Osteoblast (primary cell): ENCODE measurements around the gene IDE. TPM values are rescaled to one million over a fixed set of nuclear protein-coding genes. Genes with fewer than 3 reads are reported as not detected.
A peak's percentile ranks its signal among the peaks of the same experiment; 100 is the strongest.
"Not testable (repeated sequence)": the region's sequence is repeated elsewhere in the genome, so short reads cannot be mapped to it uniquely, and the experiment has no call there.

Experiments
- DNase-seq: peaks from one replicate; pipeline ENCODE4 v3.0.0; 2011; ENCODE audit warnings: low spot score, mixed read lengths; ENCODE audit not compliant: insufficient read length; ENCODE audit errors: missing footprints
- H2AFZ ChIP-seq: 2 replicates; pipeline ENCODE4 v1.6.0; 2011; ENCODE audit warnings: mild to moderate bottlenecking, low read length
- H3K27ac ChIP-seq: 2 replicates; pipeline ENCODE4 v1.5.1; 2011; ENCODE audit warnings: mild to moderate bottlenecking, low read depth, low read length, moderate library complexity
- H3K27me3 ChIP-seq: 2 replicates; pipeline ENCODE4 v1.6.0; 2012; ENCODE audit warnings: mild to moderate bottlenecking, control low read depth, inconsistent platforms, low read length, moderate library complexity; ENCODE audit not compliant: insufficient read depth
- H3K36me3 ChIP-seq: 2 replicates; pipeline ENCODE4 v1.5.1; 2011; ENCODE audit warnings: mild to moderate bottlenecking, low read length, control low read depth, moderate library complexity; ENCODE audit not compliant: insufficient read depth
- H3K4me1 ChIP-seq: 2 replicates; pipeline ENCODE4 v1.5.1; 2011; ENCODE audit warnings: mild to moderate bottlenecking, low read length, control low read depth, moderate library complexity; ENCODE audit not compliant: insufficient read depth
- H3K4me2 ChIP-seq: 2 replicates; pipeline ENCODE4 v1.6.0; 2011; ENCODE audit warnings: mild to moderate bottlenecking, low read length; ENCODE audit not compliant: insufficient read depth
- H3K4me3 ChIP-seq: fragments of 200-600 bp; sonication (generic); 3 replicates; pipeline ENCODE4 v1.5.1; 2012; ENCODE audit warnings: mild to moderate bottlenecking, low read length, inconsistent platforms; ENCODE audit not compliant: insufficient read depth
- H3K79me2 ChIP-seq: 2 replicates; pipeline ENCODE4 v1.6.0; 2012; ENCODE audit warnings: mild to moderate bottlenecking, low read length, control low read depth, inconsistent platforms; ENCODE audit not compliant: insufficient read depth
- H3K9me3 ChIP-seq: 2 replicates; pipeline ENCODE4 v1.5.1; 2011; ENCODE audit warnings: low read depth, low read length, control low read depth
- H4K20me1 ChIP-seq: 2 replicates; pipeline ENCODE4 v1.6.0; 2012; ENCODE audit warnings: mild to moderate bottlenecking, low read length, control low read depth; ENCODE audit not compliant: insufficient read depth
- total RNA-seq: library from RNA; depleted of rRNA; stranded (reverse); fragments of >200 nt; gene quantifications from 2 replicates; pipeline ENCODE4 v1.2.3, GENCODE V29; 2012
- TF ChIP-seq, protein P1 (sequence below): IDR thresholded peaks from 2 replicates; pipeline ENCODE4 v1.5.1; 2011; ENCODE audit warnings: mild to moderate bottlenecking, low read depth, low read length, moderate library complexity; ENCODE audit errors: extremely low read depth

Gene IDE
- total RNA-seq, 1 donor: 36.9 TPM

DNA sequence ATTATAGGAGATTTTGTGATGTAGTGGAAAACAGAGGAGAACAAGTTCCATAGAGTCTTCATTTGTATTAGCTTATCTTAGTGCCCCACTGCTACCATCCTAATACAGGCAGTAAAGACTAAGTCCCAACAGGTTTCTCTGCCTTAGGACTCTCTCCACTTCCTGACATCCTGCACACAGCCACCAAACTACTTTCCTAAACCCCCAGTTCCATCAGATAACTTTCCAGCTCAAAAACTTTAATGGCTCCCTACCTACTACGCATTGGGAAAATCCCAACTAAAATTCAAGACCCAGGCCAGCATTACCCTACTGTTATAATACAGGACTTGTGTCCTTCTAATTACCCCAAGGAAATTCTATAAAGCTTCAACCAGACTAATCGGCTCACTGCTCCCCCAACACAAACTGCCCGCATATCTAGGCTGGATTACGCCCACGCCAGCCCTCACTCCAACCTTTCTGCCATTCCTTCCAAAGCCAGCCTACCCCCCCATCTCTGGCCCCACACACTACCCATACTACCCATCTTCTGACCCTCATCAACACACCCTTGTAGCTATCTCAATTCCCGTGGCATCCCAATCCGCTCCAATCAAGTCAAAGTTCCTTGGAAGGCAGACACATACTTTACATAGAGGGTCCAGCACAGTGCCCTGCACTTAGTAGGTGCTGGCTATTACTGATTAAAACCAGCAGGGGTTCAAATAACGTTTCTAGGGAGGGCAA is 1.4 kb downstream of the IDE start:
- DNase-seq: no peak
- peaks cover 38% of the 10 kb centered on the region for H3K4me1 ChIP-seq
- H3K4me2 ChIP-seq: peak overlapping the region; percentile 93
- peak overlapping the region; percentile 79 for H2AFZ ChIP-seq
- H3K27me3 ChIP-seq: no peaks in the 10 kb centered on the region
- TF ChIP-seq, protein P1, sequence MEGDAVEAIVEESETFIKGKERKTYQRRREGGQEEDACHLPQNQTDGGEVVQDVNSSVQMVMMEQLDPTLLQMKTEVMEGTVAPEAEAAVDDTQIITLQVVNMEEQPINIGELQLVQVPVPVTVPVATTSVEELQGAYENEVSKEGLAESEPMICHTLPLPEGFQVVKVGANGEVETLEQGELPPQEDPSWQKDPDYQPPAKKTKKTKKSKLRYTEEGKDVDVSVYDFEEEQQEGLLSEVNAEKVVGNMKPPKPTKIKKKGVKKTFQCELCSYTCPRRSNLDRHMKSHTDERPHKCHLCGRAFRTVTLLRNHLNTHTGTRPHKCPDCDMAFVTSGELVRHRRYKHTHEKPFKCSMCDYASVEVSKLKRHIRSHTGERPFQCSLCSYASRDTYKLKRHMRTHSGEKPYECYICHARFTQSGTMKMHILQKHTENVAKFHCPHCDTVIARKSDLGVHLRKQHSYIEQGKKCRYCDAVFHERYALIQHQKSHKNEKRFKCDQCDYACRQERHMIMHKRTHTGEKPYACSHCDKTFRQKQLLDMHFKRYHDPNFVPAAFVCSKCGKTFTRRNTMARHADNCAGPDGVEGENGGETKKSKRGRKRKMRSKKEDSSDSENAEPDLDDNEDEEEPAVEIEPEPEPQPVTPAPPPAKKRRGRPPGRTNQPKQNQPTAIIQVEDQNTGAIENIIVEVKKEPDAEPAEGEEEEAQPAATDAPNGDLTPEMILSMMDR: no peak
- H3K79me2 ChIP-seq: peaks cover 49% of the 10 kb centered on the region
- H3K9me3 ChIP-seq: no peaks in the 10 kb centered on the region
- no peaks in the 10 kb centered on the region for H3K36me3 ChIP-seq
- peak overlapping the region; percentile 96 for H3K4me3 ChIP-seq
- H4K20me1 ChIP-seq: peaks cover 16% of the 10 kb centered on the region
- H3K27ac ChIP-seq: peak overlapping the region; percentile 73

DNA sequence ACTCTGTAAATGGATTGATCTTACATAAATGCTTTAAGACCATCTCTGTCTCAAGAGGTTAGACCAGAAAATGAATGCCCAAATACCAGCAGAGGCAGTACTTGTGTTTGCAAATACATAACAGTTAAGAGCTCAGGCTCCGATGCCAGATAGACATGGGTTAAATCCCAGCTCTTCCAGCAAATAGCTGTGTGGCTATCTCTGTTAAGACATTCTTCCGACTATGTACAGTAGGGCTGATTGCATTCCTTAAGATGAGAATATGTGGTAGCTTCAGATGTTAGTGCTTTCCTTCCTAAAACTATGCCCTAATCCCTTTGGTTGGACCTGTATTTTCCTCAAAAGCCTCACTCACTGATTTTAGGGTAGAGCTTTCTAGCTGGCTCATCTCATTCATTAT is 2.2 kb downstream of the IDE start:
- Histone ChIP-seq H3K79me2 (peaks cover 58% of the 10 kb centered on the region), H3K9me3 (no peaks in the 10 kb centered on the region), H4K20me1 (peaks cover 24% of the 10 kb centered on the region), H3K27ac (no peak overlapping the region), H3K27me3 (no peaks in the 10 kb centered on the region), H3K4me3 (peak overlapping the region; percentile 96), H3K36me3 (peaks cover 5% of the 10 kb centered on the region), H2AFZ (no peak overlapping the region), H3K4me1 (peaks cover 38% of the 10 kb centered on the region), H3K4me2 (peak overlapping the region; percentile 93)
- TF ChIP-seq, protein P1: no peak
- DNase-seq: peak; percentile 53

DNA sequence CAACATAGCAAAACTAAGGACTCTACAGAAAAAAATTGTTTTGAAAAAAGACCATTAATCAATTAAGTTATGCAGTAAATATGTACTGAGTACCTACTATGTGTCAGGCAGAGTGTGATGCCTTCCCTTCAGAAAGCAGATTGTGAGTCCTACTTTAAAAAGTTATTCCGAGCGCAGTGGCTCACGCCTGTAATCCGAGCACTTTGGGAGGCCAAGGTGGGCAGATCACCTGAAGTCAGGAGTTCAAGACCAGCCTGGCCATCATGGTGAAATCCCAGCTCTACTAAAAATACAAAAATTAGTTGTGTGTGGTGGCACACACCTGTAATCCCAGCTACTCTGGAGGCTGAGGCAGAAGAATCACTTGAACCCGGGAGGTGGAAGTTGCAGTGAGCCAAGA is 4.2 kb downstream of the IDE start:
- peaks cover 31% of the 10 kb centered on the region for H4K20me1 ChIP-seq
- H3K4me2 ChIP-seq, H2AFZ ChIP-seq, H3K27ac ChIP-seq, DNase-seq, H3K4me3 ChIP-seq, H3K27me3 ChIP-seq, H3K36me3 ChIP-seq, H3K9me3 ChIP-seq: not testable (repeated sequence)
- H3K79me2 ChIP-seq: peaks cover 75% of the 10 kb centered on the region
- H3K4me1 ChIP-seq: peaks cover 27% of the 10 kb centered on the region

DNA sequence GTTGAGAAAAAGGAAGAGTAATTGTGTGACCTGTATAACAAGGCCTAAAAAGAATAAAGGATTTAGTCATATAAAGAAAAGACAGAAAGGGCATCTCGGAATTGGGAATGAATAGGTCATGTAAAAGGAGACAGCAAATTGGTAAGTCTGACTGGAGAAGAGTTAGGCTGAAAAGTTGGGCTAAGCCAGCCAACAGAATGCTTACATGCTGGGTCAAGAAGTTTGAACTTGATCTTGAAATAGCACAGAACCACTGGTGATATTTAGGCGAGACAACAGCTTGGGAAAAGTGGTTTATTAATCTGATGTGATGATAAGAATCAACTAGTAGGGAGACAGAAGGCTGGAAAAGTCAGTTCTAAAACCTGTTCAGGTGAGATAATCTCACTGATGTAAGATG is 4.8 kb downstream of the IDE start:
- Histone ChIP-seq H3K4me2 (no peak overlapping the region), H4K20me1 (peaks cover 31% of the 10 kb centered on the region), H3K4me3 (no peak overlapping the region), H3K9me3 (no peaks in the 10 kb centered on the region), H3K79me2 (peaks cover 78% of the 10 kb centered on the region), H3K27ac (no peak overlapping the region), H3K36me3 (peaks cover 7% of the 10 kb centered on the region), H3K27me3 (no peaks in the 10 kb centered on the region), H2AFZ (no peak overlapping the region), H3K4me1 (peaks cover 26% of the 10 kb centered on the region)
- TF ChIP-seq, protein P1: no peak
- no peak for DNase-seq
